ENCODE results near the gene ENTPD1. TPM values are rescaled to one million over a fixed set of nuclear protein-coding genes. Genes with fewer than 3 reads are reported as not detected.

The ENTPD1 gene
- total and polyA plus RNA-seq, 10 of the 15 experiments (the other 5 are each of a cell fraction or from before 2014, with no cell fraction given): 110 to 413 (median 161) TPM

- TF ChIP-seq CUX1 (IDR thresholded peaks at IDR 0.05; ENCODE audit: insufficient replicate concordance, low read depth, low read length) (peak; percentile 84), STAT1 (conservative IDR thresholded peaks at IDR 0.05) (no peak), GATAD2B (conservative IDR thresholded peaks at IDR 0.05; ENCODE audit: low read depth) (peak; percentile 42; the same call in 1 of the 2 replicates), MLLT1 (IDR thresholded peaks at IDR 0.05) (peak; percentile 60; the same call in 1 of the 2 replicates), HSF1 (IDR thresholded peaks at IDR 0.05; ENCODE audit: low read depth, low read length) (no peak), MTA3 (IDR thresholded peaks at IDR 0.05; ENCODE audit: borderline replicate concordance, low read length) (no peak; the same call in 1 of the 2 replicates), ZNF207 (IDR thresholded peaks at IDR 0.05; ENCODE audit: borderline replicate concordance) (peak; percentile 30; the same call in 1 of the 2 replicates), ATF2 (IDR thresholded peaks at IDR 0.05; ENCODE audit: low read length) (peak; percentile 39; the same call in 1 of the 2 replicates), RELA (IDR thresholded peaks at IDR 0.05; ENCODE audit: borderline replicate concordance, partially characterized antibody) (peak; percentile 18), EED (IDR thresholded peaks at IDR 0.05; ENCODE audit: low read depth) (peak; percentile 82), BACH1 (IDR thresholded peaks at IDR 0.05; ENCODE audit: borderline replicate concordance) (0 out of 2 replicates have a peak, but pooled peaks have one; percentile 28), NR2C2 (IDR thresholded peaks at IDR 0.05; ENCODE audit: borderline replicate concordance, control insufficient read depth, insufficient read length, low read depth) (no peak), RUNX3 (IDR thresholded peaks at IDR 0.05; ENCODE audit: low read length) (peak; percentile 68), IRF4 (IDR thresholded peaks at IDR 0.05; ENCODE audit: low read depth, low read length) (peak; percentile 79; the same call in 1 of the 2 replicates), IKZF2 (IDR thresholded peaks at IDR 0.05) (peak; percentile 74 to 78), NR2F1 (conservative IDR thresholded peaks at IDR 0.05) (no peak), ETV6 (conservative IDR thresholded peaks at IDR 0.05 in 1 of 2, IDR thresholded peaks at IDR 0.05 in 1 of 2; ENCODE audit: borderline replicate concordance in 1 of 2, low read depth in 1 of 2) (0 out of 4 replicates have a peak, but pooled peaks of 1 of the 2 experiments have one; percentile 13), FOXM1 (IDR thresholded peaks at IDR 0.05; ENCODE audit: low read depth, low read length) (peak; percentile 25; the same call in 1 of the 2 replicates), PAX8 (IDR thresholded peaks at IDR 0.05) (no peak), TAF1 (IDR thresholded peaks at IDR 0.05; ENCODE audit: borderline replicate concordance, low read depth, low read length) (no peak)
Observed at GRCh38 chr10:95785942-95786669, 30.1 kb downstream of the ENTPD1 start (continued).
